NT2/D1 (cell line): ENCODE measurements around the gene TNS3.

ENCODE experiments used
- SUZ12 ChIP-seq: IDR thresholded peaks from 2 replicates; pipeline ENCODE4 v1.6.1; 2011; ENCODE audit not compliant: insufficient read length, insufficient read depth; ENCODE audit errors: extremely low read depth
- YY1 ChIP-seq: IDR thresholded peaks from 2 replicates; pipeline ENCODE4 v1.6.1; 2011; ENCODE audit not compliant: insufficient read length, insufficient read depth
- ZNF274 ChIP-seq: IDR thresholded peaks from 2 replicates; pipeline ENCODE4 v1.6.1; 2011; ENCODE audit warnings: mild to moderate bottlenecking, low read depth, low read length

DNA sequence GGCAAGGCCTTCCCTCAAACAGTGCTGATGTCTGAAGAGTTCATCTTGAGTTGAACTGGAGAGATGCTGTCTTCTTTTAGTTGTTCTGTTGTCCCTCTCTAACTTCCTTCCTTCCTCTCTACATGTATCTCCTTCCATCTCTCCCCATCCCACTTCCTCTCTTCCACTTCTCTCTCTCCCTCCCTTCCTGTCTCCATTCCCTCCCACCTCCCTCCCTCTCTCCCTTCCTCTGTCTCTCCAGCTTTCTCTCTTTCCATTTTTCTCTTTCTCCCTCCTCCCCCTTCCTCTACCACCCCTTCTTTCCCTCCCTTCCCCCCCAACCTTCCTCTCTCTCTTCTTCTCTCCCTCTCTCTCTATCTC is 40.7 kb upstream of the TNS3 start:
- TF ChIP-seq ZNF274 (no peak), YY1 (no peak), SUZ12 (no peak)
